H1 (cell line): ENCODE results near the gene NEURL1. TPM values are rescaled to one million over a fixed set of nuclear protein-coding genes. Genes with fewer than 3 reads are reported as not detected.

Source experiments
- CTCF ChIA-PET: fragments of 300-600 bp; sonication (Branson Sonifier 250); formaldehyde crosslinking; loops from one replicate; lab custom pipeline; 2021; ENCODE audit not compliant: partially characterized antibody; lab: Charles Lee
- POLR2A ChIA-PET: fragments of 300-600 bp; sonication (Branson Sonifier 250); formaldehyde crosslinking; loops from one replicate; lab custom pipeline; 2021; ENCODE audit warnings: inconsistent platforms; ENCODE audit not compliant: partially characterized antibody; lab: Charles Lee
- DNase-seq, 2 experiments: peaks; one replicate each; pipeline versions ENCODE4 v3.0.0 to v3.0.0-alpha.2; 2010 to 2022; ENCODE audit warnings: low spot score in 2 of 2, low read depth in 1 of 2, mixed read lengths in 1 of 2
- FAIRE-seq: peaks from 2 replicates; lab custom pipeline; 2011; peaks lifted over from hg19 to GRCh38; lab: Jason Lieb, UNC
- H2AFZ ChIP-seq: 2 replicates; pipeline ENCODE4 v1.8.1; 2012; ENCODE audit warnings: low read length, inconsistent platforms
- H2AK5ac ChIP-seq: 2 replicates; pipeline ENCODE4 v1.6.1; 2013; ENCODE audit warnings: low read depth, low read length
- H2BK120ac ChIP-seq: replicated peaks from 2 replicates; pipeline ENCODE3; 2013; ENCODE audit warnings: low read depth, low read length, inconsistent platforms
- H2BK12ac ChIP-seq: 2 replicates; pipeline ENCODE4 v1.6.1; 2013; ENCODE audit warnings: low read depth, low read length
- H2BK15ac ChIP-seq: 2 replicates; pipeline ENCODE4 v1.6.1; 2013; ENCODE audit warnings: low read length
- H2BK20ac ChIP-seq: 2 replicates; pipeline ENCODE4 v1.6.1; 2013; ENCODE audit warnings: low read length
- H2BK5ac ChIP-seq: 2 replicates; pipeline ENCODE4 v1.6.1; 2013; ENCODE audit warnings: low read depth, low read length
- H3K14ac ChIP-seq: 2 replicates; pipeline ENCODE4 v1.6.1; 2013; ENCODE audit warnings: inconsistent platforms; ENCODE audit not compliant: insufficient read length
- H3K18ac ChIP-seq: 2 replicates; pipeline ENCODE4 v1.6.1; 2013; ENCODE audit warnings: low read length; ENCODE audit errors: extremely low read depth
- H3K23ac ChIP-seq: 2 replicates; pipeline ENCODE4 v1.6.1; 2013; ENCODE audit warnings: inconsistent platforms; ENCODE audit not compliant: insufficient read length
- H3K23me2 ChIP-seq: 2 replicates; pipeline ENCODE4 v1.6.1; 2013; ENCODE audit warnings: low read depth, low read length
- H3K27ac ChIP-seq: 2 replicates; pipeline ENCODE4 v1.6.1; 2011; ENCODE audit warnings: low read depth, low read length, inconsistent platforms
- H3K27me3 ChIP-seq, 4 experiments: replicated peaks in 1 of 4; 1 replicate in 1 of 4; 2 replicates in 3 of 4; pipeline versions ENCODE4 v1.6.1 to v1.8.1; 2011 to 2013; ENCODE audit warnings: low read length in 3 of 4, mild to moderate bottlenecking in 3 of 4, inconsistent platforms in 2 of 4, mixed read lengths in 2 of 4, moderate library complexity in 1 of 4; ENCODE audit not compliant: control insufficient read depth in 3 of 4, insufficient read depth in 3 of 4; ENCODE audit errors: extremely low read depth in 1 of 4
- H3K36me3 ChIP-seq, 4 experiments: 2 replicates each; pipeline versions ENCODE4 v1.6.1 to v1.8.1; 2011 to 2013; ENCODE audit warnings: mild to moderate bottlenecking in 4 of 4, low read length in 3 of 4, moderate library complexity in 2 of 4, control low read depth in 1 of 4, inconsistent platforms in 1 of 4; ENCODE audit not compliant: insufficient read depth in 4 of 4, control insufficient read depth in 2 of 4
- H3K4ac ChIP-seq: replicated peaks from 2 replicates; pipeline ENCODE3; 2013; ENCODE audit warnings: low read length, low read depth, mixed read lengths, inconsistent platforms; ENCODE audit not compliant: insufficient read length
- H3K4me1 ChIP-seq, 4 experiments: replicated peaks in 1 of 4; 1 replicate in 1 of 4; 2 replicates in 3 of 4; pipeline versions ENCODE4 v1.6.1 to v1.8.1; 2011 to 2013; ENCODE audit warnings: low read length in 3 of 4, inconsistent platforms in 2 of 4, mixed read lengths in 1 of 4; ENCODE audit not compliant: insufficient read depth in 4 of 4, control insufficient read depth in 3 of 4
- H3K4me2 ChIP-seq, 2 experiments: 2 replicates each; pipeline versions ENCODE4 v1.6.1 to v1.8.1; 2011 to 2013; ENCODE audit warnings: low read depth in 2 of 2, low read length in 2 of 2, control low read depth in 1 of 2, inconsistent platforms in 1 of 2, mild to moderate bottlenecking in 1 of 2; ENCODE audit not compliant: insufficient read depth in 1 of 2
- H3K4me3 ChIP-seq, 4 experiments: fragments of 200-600, 300-600 bp in 1 of 4; sonication (generic), shearing (Covaris generic), sonication (Bioruptor Twin) in 1 of 4; 2 replicates each; pipeline versions ENCODE4 v1.5.1 to v1.8.1; 2011 to 2016; ENCODE audit warnings: low read length in 4 of 4, low read depth in 3 of 4, control low read depth in 2 of 4, inconsistent platforms in 2 of 4, mild to moderate bottlenecking in 2 of 4, mixed read lengths in 1 of 4, moderate library complexity in 1 of 4; ENCODE audit not compliant: insufficient read depth in 2 of 4; ENCODE audit errors: extremely low read depth in 1 of 4
- H3K56ac ChIP-seq: replicated peaks from 2 replicates; pipeline ENCODE3; 2013; ENCODE audit warnings: low read depth, mild to moderate bottlenecking, mixed read lengths, low read length, inconsistent platforms; ENCODE audit not compliant: insufficient read length
- H3K79me1 ChIP-seq: 2 replicates; pipeline ENCODE4 v1.6.1; 2013; ENCODE audit warnings: low read depth, low read length, control low read depth
- H3K79me2 ChIP-seq, 2 experiments: 2 replicates each; pipeline versions ENCODE4 v1.6.1 to v1.8.1; 2012 to 2013; ENCODE audit warnings: low read length in 2 of 2, mild to moderate bottlenecking in 2 of 2, inconsistent platforms in 1 of 2; ENCODE audit not compliant: insufficient read depth in 2 of 2, control insufficient read depth in 1 of 2
- H3K9ac ChIP-seq, 4 experiments: replicated peaks in 1 of 4; 1 replicate in 1 of 4; 2 replicates in 3 of 4; pipeline versions ENCODE4 v1.6.1 to v1.8.1; 2011 to 2013; ENCODE audit warnings: low read depth in 3 of 4, low read length in 3 of 4, control low read depth in 2 of 4, mild to moderate bottlenecking in 2 of 4, moderate library complexity in 2 of 4, inconsistent platforms in 1 of 4; ENCODE audit errors: extremely low read depth in 1 of 4
- H3K9me3 ChIP-seq, 2 experiments: 2 replicates each; pipeline versions ENCODE4 v1.6.1 to v1.8.1; 2012 to 2013; ENCODE audit warnings: mild to moderate bottlenecking in 2 of 2, moderate library complexity in 2 of 2, control low read depth in 1 of 2, inconsistent platforms in 1 of 2, low read depth in 1 of 2, low read length in 1 of 2, mixed read lengths in 1 of 2; ENCODE audit not compliant: insufficient read depth in 2 of 2
- H4K20me1 ChIP-seq, 2 experiments: replicated peaks in 1 of 2; 2 replicates each; pipeline versions ENCODE3 to v1.8.1; 2011 to 2013; ENCODE audit warnings: inconsistent platforms in 2 of 2, low read length in 2 of 2, mild to moderate bottlenecking in 1 of 2; ENCODE audit not compliant: insufficient read depth in 2 of 2, control insufficient read depth in 1 of 2
- H4K5ac ChIP-seq: 2 replicates; pipeline ENCODE4 v1.6.1; 2013; ENCODE audit warnings: low read length, low read depth, mixed read lengths, inconsistent platforms; ENCODE audit not compliant: insufficient read length
- H4K8ac ChIP-seq: 2 replicates; pipeline ENCODE4 v1.8.0; 2013; ENCODE audit warnings: mild to moderate bottlenecking, moderate library complexity, low read length, inconsistent platforms; ENCODE audit not compliant: insufficient read depth; ENCODE audit errors: extremely low read depth
- H4K91ac ChIP-seq: replicated peaks from 2 replicates; pipeline ENCODE3; 2013; ENCODE audit warnings: low read length, mixed read lengths, inconsistent platforms; ENCODE audit not compliant: insufficient read length
- CHD2 ChIP-seq: IDR thresholded peaks from 2 replicates; pipeline ENCODE4 v1.6.1; 2012; ENCODE audit warnings: low read length, improper control_type of control experiment
- EP300 ChIP-seq, 2 experiments: IDR thresholded peaks; 1 replicate in 1 of 2; 2 replicates in 1 of 2; pipeline ENCODE4 v1.6.1; 2011 to 2012; ENCODE audit warnings: low read depth in 2 of 2, low read length in 2 of 2, mild to moderate bottlenecking in 2 of 2, borderline replicate concordance in 1 of 2, inconsistent platforms in 1 of 2, moderate library complexity in 1 of 2
- GTF2F1 ChIP-seq: IDR thresholded peaks from 2 replicates; pipeline ENCODE4 v1.6.1; 2012; ENCODE audit warnings: low read depth, low read length, improper control_type of control experiment, borderline replicate concordance
- POLR2AphosphoS5 ChIP-seq: IDR thresholded peaks from 2 replicates; pipeline ENCODE4 v1.6.1; 2011; ENCODE audit warnings: low read depth, low read length
- POU5F1 ChIP-seq: IDR thresholded peaks from 2 replicates; pipeline ENCODE4 v1.6.1; 2011; ENCODE audit warnings: low read depth, mild to moderate bottlenecking, low read length, moderate library complexity
- RBBP5 ChIP-seq: IDR thresholded peaks from 2 replicates; pipeline ENCODE4 v1.7.1; 2012; ENCODE audit warnings: low read depth, mild to moderate bottlenecking, inconsistent platforms, low read length, moderate library complexity, borderline replicate concordance
- SP2 ChIP-seq: IDR thresholded peaks from 2 replicates; pipeline ENCODE4 v1.6.1; 2012; ENCODE audit warnings: mild to moderate bottlenecking, low read length, inconsistent platforms
- TAF1 ChIP-seq: IDR thresholded peaks from 2 replicates; pipeline ENCODE4 v1.6.1; 2011; ENCODE audit warnings: mild to moderate bottlenecking, low read depth, low read length
- WGBS, 2 experiments: shearing (Covaris generic) in 1 of 2; methylation state at CpG; one replicate each; pipeline versions ENCODE4 v1.1.6 to v1.1.7; 2013 to 2015; ENCODE audit warnings: low lambda C conversion rate in 2 of 2, mixed read lengths in 2 of 2, inconsistent platforms in 1 of 2, low coverage in 1 of 2, missing lambda C conversion rate in 1 of 2; ENCODE audit not compliant: insufficient replicate concordance in 2 of 2, insufficient coverage in 1 of 2, insufficient read length in 1 of 2; ENCODE audit errors: extremely low coverage in 1 of 2, missing lambda C conversion rate in 1 of 2; 5-methylcytosine and 5-hydroxymethylcytosine counted together
- polyA plus RNA-seq, 7 experiments: library from polyadenylated mRNA; depleted of rRNA in 3 of 7; stranded (reverse) in 5 of 7; unstranded in 2 of 7; fragments of >200 nt in 5 of 7; fragments of 200-250 nt in 2 of 7; gene quantifications; 1 replicate in 5 of 7; 2 replicates in 1 of 7; 4 replicates in 1 of 7; pipeline versions ENCODE4 v1.2.1 to v1.2.3, GENCODE V29; 2011 to 2013; ENCODE audit warnings: missing spikeins in 2 of 7, mixed read lengths in 2 of 7
- total RNA-seq: library from RNA; stranded (reverse); fragmentation: NEBNext Ultra II Directional; extraction: Animal tissue kit (Norgen Biotek cat#: 25700); gene quantifications from 2 replicates; pipeline ENCODE4 v1.2.1, GENCODE V29; 2021

The NEURL1 gene
- total and polyA plus RNA-seq, 2 of the 8 experiments (the other 6 are each of a cell fraction or from before 2014, with no cell fraction given) = 0.54 to 0.58 TPM

DNA sequence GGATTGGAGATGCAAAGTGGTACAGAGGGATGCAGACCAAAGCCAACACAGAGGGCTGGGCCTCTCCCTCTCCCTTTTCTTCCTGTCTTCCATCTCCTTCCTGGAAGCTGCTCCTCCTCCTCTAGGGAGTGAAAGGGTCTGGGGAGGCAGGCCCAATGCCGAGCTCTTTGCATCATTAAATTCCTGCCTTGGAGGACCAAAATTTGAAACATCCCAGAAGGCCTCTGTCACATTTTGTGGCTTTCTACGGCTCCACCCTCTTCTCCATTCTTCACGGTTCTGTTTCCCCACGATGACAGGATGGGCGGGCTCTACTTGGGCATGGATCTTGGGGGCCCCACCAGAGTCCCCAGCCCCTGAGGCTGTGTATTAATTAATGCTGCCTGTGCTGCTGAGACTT, 76.4 kb downstream of the NEURL1 start:
- Histone ChIP-seq H4K91ac (no peak overlapping the region), H3K4ac (no peak overlapping the region), H2BK120ac (no peak overlapping the region), H4K20me1 (no peaks in the 10 kb centered on the region), H2BK15ac (no peak overlapping the region), H3K9me3 (no peaks in the 10 kb centered on the region), H3K27ac (no peak overlapping the region), H3K23me2 (no peaks in the 10 kb centered on the region), H3K4me2 (no peak overlapping the region), H3K56ac (no peak overlapping the region), H3K4me1 (no peaks in the 10 kb centered on the region; a peak in 1 of 7 replicates), H2AFZ (no peak overlapping the region), H3K14ac (no peak overlapping the region), H3K36me3 (no peaks in the 10 kb centered on the region), H2BK12ac (no peak overlapping the region), H3K79me2 (no peaks in the 10 kb centered on the region), H3K27me3 (no peaks in the 10 kb centered on the region), H4K5ac (no peak overlapping the region), H3K23ac (no peak overlapping the region), H3K4me3 (no peak overlapping the region), H2BK5ac (no peak overlapping the region), H2BK20ac (no peak overlapping the region), H3K18ac (no peak overlapping the region), H3K9ac (no peak overlapping the region), H4K8ac (no peak overlapping the region), H2AK5ac (no peak overlapping the region), H3K79me1 (no peaks in the 10 kb centered on the region)
- TF ChIP-seq SP2 (no peak), CHD2 (no peak), EP300 (IDR thresholded peaks at IDR 0.05; ENCODE audit: borderline replicate concordance in 1 of 2, low read depth in 2 of 2, low read length in 2 of 2) (no peak), POLR2AphosphoS5 (no peak), POU5F1 (no peak), RBBP5 (no peak), TAF1 (no peak), GTF2F1 (no peak)
- WGBS, 2 experiments = 86% methylated on average over 5 of the region's 5 CpGs; no CpG with 5 or more reads in 1 of the 2 experiments
- POLR2A ChIA-PET = no interaction called here
- CTCF ChIA-PET = interaction anchor here (1.0 to 8.0 kb wide), 5 partner anchors 8 to 84 kb away, joined by 3 to 134 read pairs (median 6); no protein-coding TSS in a partner anchor
- DNase-seq (no peak), FAIRE-seq (no peak)
